ENCODE results near the gene LDHAL6A.

LDHAL6A gene

DNA sequence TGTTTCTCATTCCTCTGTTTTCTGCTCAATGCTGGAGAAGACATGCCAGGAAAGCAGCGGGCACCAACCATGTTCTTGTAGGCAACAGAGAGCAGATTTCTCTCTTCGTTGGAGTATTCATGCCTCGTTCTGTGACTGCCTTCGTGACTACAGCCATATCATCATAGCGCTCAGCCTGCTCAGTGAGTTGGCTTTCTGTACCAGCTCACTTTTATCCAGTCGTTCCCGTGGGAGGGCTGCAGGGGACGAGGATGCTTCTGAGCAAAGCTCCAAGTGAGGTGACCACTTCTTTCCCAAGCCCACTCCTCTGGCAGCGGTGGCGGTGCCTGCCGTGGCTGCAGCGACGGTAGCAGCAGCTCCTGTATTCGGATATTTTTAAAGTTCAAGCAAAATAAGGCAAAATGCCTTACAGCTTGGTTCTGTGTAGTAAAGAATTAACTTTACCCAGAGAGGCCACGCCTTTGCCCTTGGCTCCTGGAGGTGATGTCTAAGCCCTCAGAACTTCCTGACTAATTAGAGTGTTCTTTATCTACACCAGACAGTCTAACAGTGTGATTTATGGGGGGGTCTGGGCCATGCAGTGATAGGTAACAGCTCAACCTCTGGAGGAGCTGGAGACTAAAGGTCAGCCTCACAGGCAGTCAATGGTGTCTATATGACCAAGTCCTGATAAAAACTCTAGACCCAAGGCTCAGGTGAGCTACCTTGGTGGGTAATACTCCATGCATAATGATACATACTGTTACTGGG is 35.3 kb downstream of the LDHAL6A start:
- DNase-seq: no peak

DNA sequence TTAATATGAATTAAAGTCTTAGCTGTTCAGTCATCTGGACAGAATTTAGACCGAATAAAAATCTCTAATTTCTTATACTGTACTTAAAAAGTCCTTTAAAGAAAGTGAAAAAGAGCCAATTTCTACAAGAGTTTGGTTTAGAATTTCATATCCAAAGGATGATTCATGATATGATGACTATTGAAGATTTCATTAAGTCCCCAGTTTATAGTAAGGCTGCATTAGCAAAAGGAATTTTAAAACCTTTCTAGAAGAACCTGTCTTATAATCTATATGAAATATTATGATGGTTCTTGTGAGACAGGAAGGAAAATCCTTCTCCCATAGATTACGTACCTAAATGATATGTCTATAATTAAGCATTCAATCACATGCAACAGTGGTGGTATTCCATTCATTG is 36.3 kb downstream of the LDHAL6A start:
- DNase-seq: no peak

DNA sequence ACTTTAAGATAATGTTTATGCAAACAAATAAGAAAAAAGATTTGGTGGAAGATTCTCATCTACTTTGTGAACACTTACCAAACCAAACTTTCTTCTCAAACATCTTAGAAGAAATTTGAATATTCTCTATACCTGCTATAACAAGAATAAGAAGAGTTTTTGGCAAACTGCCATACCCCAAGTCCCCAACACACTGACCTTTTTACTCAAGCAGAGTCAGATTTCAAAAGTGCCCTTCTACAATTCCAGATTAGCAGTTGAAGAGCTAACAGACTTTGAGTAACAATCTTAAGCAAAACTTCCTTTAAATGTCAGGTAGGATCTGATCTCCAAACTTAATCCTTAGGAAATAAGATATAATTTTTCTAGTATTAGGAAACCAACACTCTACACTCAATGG is 37.2 kb downstream of the LDHAL6A start:
- no peak for DNase-seq

DNA sequence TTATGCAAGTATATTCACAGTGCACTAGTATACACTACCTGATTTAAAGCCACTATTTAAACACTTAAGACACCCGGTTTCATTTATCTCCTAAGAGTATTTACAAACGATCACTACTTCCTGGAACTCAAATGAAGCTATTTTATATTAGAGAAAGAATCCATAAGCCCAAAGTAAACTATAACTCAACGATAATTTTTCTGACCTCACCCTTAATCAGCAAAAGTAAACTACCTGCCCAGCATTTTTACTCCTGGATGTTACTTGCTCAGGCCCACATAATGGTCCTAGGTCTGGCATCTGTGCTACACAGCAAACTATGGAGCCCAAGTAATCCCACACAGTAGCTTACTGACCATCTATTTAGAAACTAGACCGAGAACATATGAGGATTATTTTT is 37.7 kb downstream of the LDHAL6A start:
- DNase-seq: no peak

DNA sequence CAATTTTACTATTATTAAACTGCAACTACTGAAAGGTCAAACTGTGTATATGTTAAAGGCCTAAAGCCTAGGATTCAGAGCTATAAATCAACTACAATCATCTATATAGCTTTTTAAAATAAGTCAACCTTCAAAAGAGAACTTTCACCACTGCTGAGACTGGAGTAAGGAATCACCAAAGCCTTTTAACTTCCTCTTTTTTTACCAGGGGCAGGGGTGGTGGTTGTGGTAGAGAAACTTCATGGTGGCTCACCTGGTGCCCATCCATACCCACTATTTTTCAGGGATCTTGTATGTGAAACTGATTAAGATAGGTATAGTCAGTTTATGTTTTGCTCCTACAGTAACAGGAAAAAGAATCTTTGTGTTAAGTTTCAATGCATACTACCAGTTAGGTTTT is 39.6 kb downstream of the LDHAL6A start:
- no peak for DNase-seq

- DNase-seq: no peak
These were observed 40.0 kb downstream of the LDHAL6A start for GRCh38 chr11:18495703-18496102.

- DNase-seq: no peak
These were observed 42.4 kb downstream of the LDHAL6A start for GRCh38 chr11:18498039-18498438.

DNA sequence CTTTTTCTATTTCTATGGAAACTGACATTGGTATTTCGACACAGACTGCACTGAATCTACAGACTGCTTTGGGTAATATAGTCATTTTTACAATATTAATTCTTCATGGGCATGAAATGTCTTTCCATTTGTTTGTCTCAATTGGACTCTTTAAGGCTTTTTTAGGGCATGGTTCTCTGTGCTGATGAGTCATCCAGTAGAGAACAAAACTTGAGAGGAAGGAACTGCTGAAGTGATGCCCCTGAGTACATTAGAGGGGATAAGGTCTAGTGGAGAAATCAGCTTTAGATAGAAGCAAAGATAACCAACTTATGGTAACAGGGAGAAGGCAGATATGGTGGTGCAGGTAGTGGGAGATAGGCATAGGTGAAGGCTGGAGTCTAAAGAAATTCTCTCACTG is 46.0 kb downstream of the LDHAL6A start:
- DNase-seq: no peak

DNA sequence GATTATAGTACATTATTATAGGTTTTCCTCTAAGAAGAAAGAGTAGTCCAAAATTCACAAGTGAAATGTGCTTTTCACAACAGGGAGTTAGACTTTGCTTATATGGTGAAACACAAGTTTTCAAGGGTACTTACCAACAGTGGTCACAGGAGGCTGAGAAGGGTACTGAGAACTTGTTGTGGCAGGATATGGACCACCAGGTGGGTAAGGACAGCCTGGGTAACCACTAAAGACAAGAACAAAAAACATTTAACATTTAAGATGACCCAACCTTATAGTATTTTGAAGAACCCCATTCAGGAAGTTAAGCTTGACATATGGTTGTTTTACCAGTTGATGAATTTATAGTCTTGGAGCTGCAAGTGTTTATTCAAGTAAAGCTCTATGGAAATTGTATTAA is 46.7 kb downstream of the LDHAL6A start:
- no peak for DNase-seq

- DNase-seq: no peak
These were observed 65.5 kb downstream of the LDHAL6A start for GRCh38 chr11:18521122-18521521.

- no peak for DNase-seq
These were observed 66.7 kb downstream of the LDHAL6A start for GRCh38 chr11:18522388-18522787.

DNA sequence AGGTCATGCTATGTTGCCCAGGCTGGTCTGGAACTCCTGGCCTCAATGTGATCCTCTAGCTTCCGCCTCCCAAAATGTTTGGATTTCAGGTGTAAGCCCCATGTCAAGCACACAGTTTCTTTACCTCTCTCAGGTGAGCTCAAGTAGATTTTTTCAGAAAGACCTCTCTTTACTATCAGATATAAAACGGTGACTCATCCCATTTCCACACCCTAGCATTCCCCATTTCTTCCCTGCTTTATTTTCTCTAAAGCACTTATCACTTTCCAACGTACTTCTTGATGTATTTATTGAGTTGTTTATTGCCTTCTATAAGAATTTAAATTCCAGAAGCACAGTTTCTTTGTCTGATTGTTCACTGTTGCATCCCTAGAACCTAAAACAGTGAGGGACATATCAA is 67.4 kb downstream of the LDHAL6A start:
- DNase-seq: no peak

DNA sequence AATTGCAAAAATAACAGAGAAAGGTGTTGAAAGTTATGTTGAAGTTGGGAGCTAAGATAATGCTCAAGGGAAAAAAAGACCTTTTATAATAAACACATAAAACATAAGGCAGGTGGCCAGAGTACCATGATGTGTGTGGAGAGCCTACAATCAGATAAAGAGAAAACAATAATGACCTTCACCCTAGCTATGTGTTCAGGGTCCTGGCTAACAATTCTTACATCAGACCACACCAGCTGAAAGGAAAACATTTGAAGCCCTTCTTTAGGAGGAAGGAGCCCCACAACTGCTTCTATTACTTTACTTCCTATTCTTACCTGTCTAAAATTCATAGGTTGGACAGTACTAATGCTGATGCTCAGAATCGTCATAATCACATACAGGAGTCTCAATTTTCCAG is 68.6 kb downstream of the LDHAL6A start:
- DNase-seq: no peak

DNA sequence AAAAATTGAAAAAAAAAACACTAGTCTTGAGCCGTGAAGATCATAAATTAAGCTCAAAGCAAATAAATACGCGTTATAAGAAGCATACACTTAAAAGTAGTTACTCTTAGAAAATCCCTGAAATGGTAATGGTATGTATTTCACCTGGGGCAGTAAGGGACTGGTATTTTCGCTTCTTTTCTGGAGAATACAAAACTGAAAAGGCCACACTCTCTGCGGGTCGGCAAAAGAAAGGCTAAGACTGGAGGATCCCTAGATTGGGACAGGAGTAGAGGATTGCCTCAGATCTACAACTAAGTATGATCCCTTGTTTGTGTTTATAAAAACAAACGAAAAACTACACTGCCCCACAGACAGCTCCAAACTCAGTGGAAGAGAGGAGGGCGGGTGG is 70.5 kb downstream of the LDHAL6A start:
- no peak for DNase-seq

- peak; percentile 98 for DNase-seq
These were observed 71.1 kb downstream of the LDHAL6A start, which contains the start of gene TSG101 for GRCh38 chr11:18526521-18527296. Gene TSG101 (minus strand): TSS chr11:18526942. CDS start chr11:18526816, 126 bp downstream.

DNA sequence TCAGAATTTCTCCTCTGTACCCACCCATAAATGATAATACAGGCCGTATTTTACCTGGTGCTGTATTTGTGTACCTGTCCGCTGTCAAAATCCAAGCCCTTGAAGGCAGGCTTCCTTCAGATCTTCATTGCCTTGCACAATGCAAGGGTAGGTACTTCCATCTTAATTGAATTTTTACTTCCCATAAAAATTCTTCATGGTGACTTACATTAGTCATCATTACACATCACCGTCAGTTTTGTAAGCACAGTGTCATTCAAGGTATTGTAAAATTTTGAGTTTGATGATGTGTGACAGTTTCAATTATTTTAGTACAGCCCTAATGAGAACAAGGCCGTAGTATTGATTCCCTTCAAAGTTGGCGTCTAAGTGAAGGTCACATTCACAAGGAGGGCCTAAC is 71.9 kb downstream of the LDHAL6A start:
- no peak for DNase-seq
